ENCODE data around the gene MYO1H.

DNA sequence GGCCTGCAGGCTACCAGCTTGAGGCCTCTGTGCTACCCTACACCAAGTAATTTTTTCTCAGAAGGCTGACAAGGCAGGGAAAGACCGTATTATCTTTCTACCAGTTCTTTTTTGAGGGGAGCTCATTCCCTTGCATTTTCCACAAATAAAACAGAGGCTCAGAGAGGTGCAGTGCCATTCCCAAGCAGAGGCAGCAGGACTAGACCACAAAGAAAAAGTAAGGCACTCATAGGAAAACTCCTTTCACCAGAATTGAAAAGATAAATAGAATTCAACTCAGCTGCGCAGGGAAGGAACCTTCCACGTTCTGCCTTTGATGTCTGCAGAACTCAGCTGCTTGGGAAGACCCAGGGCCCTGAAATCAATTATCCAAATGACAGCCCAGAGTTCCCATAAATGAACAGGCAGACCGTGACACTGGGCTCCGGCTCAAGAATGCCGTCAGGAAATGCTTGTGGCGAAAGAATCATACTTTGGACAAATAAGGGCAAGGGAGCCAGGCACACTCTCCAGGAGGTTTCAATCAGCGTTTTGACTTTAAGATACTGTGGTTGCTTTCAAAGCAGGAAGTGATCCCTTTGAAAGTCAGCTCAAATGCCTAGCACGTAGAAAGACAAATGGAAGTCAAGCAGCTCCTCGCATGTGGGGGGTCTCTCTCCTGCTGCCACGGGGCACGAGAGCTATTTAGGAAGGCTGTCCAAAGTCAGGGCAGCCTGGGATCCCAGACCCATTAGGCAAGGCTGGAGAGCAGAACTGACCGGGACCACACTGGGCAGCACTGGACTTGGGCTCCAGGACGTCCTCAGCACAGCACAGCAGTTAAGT, 115.4 kb downstream of the MYO1H start:
- TF ChIP-seq POLR2AphosphoS5 (IDR thresholded peaks at IDR 0.05; ENCODE audit: borderline replicate concordance, low read depth, low read length) (peak; percentile 64; the same call in 1 of the 2 replicates), EZH2 (IDR thresholded peaks at IDR 0.05) (no peak)

Data from SK-N-MC (cell line).